WTC11 (cell line): ENCODE data around the gene CADM3. TPM values are rescaled to one million over a fixed set of nuclear protein-coding genes. Genes with fewer than 3 reads are reported as not detected.

Source experiments
- ATAC-seq: fragments of 200-7000 bp; cut with Tn5 transposase; 2 replicates; pipeline ENCODE4 v1.10.0; 2021; ENCODE audit warnings: mild to moderate bottlenecking, moderate library complexity
- CTCF ChIA-PET: fragments of 300-600 bp; sonication (Branson Sonifier 250); formaldehyde crosslinking; loops from one replicate; lab custom pipeline; 2021; ENCODE audit warnings: antibody characterized with exemption; lab: Charles Lee
- POLR2A ChIA-PET: fragments of 350-600 bp; sonication (Branson Sonifier 250); formaldehyde crosslinking; loops from one replicate; lab custom pipeline; 2021; ENCODE audit warnings: antibody characterized with exemption; lab: Charles Lee
- DNase-seq: peaks from one replicate; pipeline ENCODE4 v3.0.0; 2021; ENCODE audit warnings: low spot score
- H3K27ac Mint-ChIP-seq: 2 replicates; pipeline ENCODE4 v1.8.0; 2021; ENCODE audit warnings: mixed read lengths
- H3K27me3 Mint-ChIP-seq: 2 replicates; pipeline ENCODE4 v1.8.0; 2021; ENCODE audit warnings: low read depth, mild to moderate bottlenecking, moderate library complexity, mixed read lengths
- H3K36me3 Mint-ChIP-seq: 2 replicates; pipeline ENCODE4 v1.8.0; 2021; ENCODE audit warnings: mixed read lengths
- H3K4me1 Mint-ChIP-seq: 2 replicates; pipeline ENCODE4 v1.8.0; 2022; ENCODE audit warnings: mixed read lengths
- H3K4me3 Mint-ChIP-seq: 2 replicates; pipeline ENCODE4 v1.8.0; 2021; ENCODE audit warnings: mild to moderate bottlenecking, moderate library complexity, mixed read lengths
- H3K9me3 Mint-ChIP-seq: 2 replicates; pipeline ENCODE4 v1.8.0; 2021; ENCODE audit warnings: mixed read lengths
- NFE2L1 ChIP-seq: sonication (generic); formaldehyde crosslinking; IDR thresholded peaks from 2 replicates; pipeline ENCODE4 v1.8.1; 2023; ENCODE audit warnings: missing genetic modification reagents
- NR1H2 ChIP-seq: sonication (generic); formaldehyde crosslinking; IDR thresholded peaks from 2 replicates; pipeline ENCODE4 v1.9.0; 2021; ENCODE audit warnings: mild to moderate bottlenecking, moderate library complexity, missing genetic modification reagents
- TP53 ChIP-seq: sonication (generic); formaldehyde crosslinking; IDR thresholded peaks from 2 replicates; pipeline ENCODE4 v1.8.1; 2023; ENCODE audit warnings: mild to moderate bottlenecking, missing genetic modification reagents
- ZNF121 ChIP-seq: sonication (generic); formaldehyde crosslinking; IDR thresholded peaks from 2 replicates; pipeline ENCODE4 v1.8.0; 2023; ENCODE audit warnings: missing genetic modification reagents
- ZNF138 ChIP-seq: sonication (generic); formaldehyde crosslinking; conservative IDR thresholded peaks from 2 replicates; pipeline ENCODE4 v1.8.1; 2022; ENCODE audit warnings: mild to moderate bottlenecking, moderate library complexity, missing genetic modification reagents
- ZNF423 ChIP-seq: fragments of 250-450 bp; sonication (Bioruptor Pico); IDR thresholded peaks from 2 replicates; pipeline ENCODE4 v2.1.2; 2022; ENCODE audit warnings: mild to moderate bottlenecking, moderate library complexity
- total RNA-seq: library from RNA; stranded (reverse); gene quantifications from 3 replicates; pipeline ENCODE4 v1.2.3, GENCODE V29; 2021
- TF ChIP-seq, protein P1 (sequence below): fragments of 200-600 bp; IDR thresholded peaks from 2 replicates; pipeline ENCODE4 v1.8.0; 2022; ENCODE audit warnings: antibody characterized with exemption
- TF ChIP-seq, protein P2 (sequence below): sonication (generic); formaldehyde crosslinking; IDR thresholded peaks from 2 replicates; pipeline ENCODE4 v1.8.1; 2022; ENCODE audit warnings: missing genetic modification reagents, borderline replicate concordance
- TF ChIP-seq, protein P3 (sequence below): fragments of 250-450 bp; sonication (Bioruptor Pico); IDR thresholded peaks from 2 replicates; pipeline ENCODE4 v1.9.0; 2021; ENCODE audit warnings: mild to moderate bottlenecking
- TF ChIP-seq, protein P4 (sequence below): sonication (generic); formaldehyde crosslinking; IDR thresholded peaks from 2 replicates; pipeline ENCODE4 v1.8.0; 2023; ENCODE audit warnings: missing genetic modification reagents

The CADM3 gene
- total RNA-seq, 1 experiment from 2014 or later, result 5.1 TPM

DNA sequence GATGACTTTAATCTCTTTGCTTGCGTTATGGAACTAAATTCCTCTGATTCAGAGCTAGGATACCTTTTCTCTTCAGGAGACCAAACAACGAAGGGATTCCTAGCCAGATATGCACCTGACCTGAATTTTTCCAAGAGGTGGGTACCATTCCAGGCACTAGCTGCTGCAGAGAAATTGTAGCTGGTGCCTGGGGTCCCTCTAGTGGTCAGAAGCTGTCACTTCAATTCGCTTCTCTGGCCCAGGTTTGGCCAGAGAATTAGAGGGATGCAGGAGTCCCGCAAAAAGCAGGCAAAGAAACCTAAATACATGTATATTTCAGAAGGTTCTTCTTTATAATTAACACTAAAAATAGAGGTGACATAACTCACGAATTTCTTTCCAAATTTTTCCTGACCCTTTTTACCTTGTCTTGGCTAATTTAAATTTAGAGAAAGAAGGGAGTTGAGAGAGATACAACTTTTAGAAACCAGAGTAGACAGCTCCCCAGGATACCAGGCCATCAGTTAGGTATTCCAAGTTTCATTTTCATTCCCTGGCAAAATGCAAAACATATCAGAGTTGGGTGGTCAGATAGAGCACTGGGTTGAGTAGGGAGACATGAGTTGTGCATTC, 42.8 kb downstream of the CADM3 start:
- Mint-ChIP-seq H3K27me3 (no peaks in the 10 kb centered on the region; the same call in 1 of the 2 replicates), H3K4me1 (peaks cover 31% of the 10 kb centered on the region), H3K9me3 (no peaks in the 10 kb centered on the region), H3K4me3 (no peak overlapping the region), H3K36me3 (no peaks in the 10 kb centered on the region), H3K27ac (no peak overlapping the region)
- peak; percentile 66 for ATAC-seq
- POLR2A ChIA-PET, result interaction anchor here (0.6 kb wide), 1 partner anchor 32 kb away, joined by 3 read pairs; no protein-coding TSS in a partner anchor
- TF ChIP-seq, protein P1, sequence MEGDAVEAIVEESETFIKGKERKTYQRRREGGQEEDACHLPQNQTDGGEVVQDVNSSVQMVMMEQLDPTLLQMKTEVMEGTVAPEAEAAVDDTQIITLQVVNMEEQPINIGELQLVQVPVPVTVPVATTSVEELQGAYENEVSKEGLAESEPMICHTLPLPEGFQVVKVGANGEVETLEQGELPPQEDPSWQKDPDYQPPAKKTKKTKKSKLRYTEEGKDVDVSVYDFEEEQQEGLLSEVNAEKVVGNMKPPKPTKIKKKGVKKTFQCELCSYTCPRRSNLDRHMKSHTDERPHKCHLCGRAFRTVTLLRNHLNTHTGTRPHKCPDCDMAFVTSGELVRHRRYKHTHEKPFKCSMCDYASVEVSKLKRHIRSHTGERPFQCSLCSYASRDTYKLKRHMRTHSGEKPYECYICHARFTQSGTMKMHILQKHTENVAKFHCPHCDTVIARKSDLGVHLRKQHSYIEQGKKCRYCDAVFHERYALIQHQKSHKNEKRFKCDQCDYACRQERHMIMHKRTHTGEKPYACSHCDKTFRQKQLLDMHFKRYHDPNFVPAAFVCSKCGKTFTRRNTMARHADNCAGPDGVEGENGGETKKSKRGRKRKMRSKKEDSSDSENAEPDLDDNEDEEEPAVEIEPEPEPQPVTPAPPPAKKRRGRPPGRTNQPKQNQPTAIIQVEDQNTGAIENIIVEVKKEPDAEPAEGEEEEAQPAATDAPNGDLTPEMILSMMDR, result peak; percentile 87
- TF ChIP-seq NR1H2 (CRISPR knock-in tag), result no peak
- CTCF ChIA-PET, result interaction anchor here (0.7 to 10.5 kb wide), 31 partner anchors 10 to 1092 kb away, joined by 3 to 181 read pairs (median 4); partner anchors contain the start of genes ACKR1 and DUSP23
- peak; percentile 67 for DNase-seq

DNA sequence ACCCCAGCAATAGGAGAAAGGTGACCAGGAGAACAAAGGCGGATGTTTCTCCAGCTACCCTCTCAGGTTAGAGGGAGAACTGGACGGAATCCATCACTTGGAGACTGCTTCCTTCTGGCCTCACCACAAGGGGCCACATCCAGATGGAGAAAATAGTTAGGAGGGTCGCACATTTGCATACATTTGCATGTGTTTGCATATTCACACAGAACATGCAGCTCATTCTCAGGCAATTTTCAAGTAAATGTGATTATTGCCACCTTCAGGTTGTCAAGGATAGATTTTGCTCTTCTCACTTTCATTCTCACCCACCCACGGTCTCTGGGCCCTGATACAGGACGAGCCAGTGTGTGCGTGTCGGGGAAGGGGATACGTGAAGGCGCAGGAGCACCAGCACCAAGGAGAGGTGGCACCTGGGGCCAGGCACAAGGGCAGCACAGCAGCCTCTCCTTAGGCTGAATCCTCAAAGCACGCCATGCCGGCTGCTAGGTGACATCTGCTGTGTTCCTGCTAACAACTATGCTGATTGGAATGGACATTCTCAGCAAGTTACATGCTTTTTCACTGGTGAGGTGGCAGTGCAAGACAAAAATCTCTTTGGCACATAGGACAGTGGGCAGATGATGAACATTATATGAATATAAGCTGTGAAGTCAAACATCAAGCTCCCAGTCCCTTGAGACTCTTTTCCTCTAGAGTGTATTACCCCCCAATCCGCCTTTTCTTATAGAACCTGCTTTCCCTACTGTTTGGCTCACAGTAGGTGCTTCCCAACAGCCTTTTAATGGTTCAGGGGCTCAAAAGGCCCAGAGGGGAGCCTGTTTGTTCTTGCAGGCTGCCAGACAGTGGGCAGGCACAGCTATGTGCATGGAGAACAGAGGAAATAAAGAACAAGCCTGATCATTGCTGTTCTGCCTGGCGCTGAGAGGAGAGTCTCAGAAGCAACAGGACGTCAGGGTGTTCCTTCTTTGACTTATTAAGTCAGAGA, 47.5 kb downstream of the CADM3 start:
- DNase-seq (no peak), ATAC-seq (peak; percentile 83)
- no peaks in the 10 kb centered on the region for H3K9me3 Mint-ChIP-seq
- TF ChIP-seq, protein P2, sequence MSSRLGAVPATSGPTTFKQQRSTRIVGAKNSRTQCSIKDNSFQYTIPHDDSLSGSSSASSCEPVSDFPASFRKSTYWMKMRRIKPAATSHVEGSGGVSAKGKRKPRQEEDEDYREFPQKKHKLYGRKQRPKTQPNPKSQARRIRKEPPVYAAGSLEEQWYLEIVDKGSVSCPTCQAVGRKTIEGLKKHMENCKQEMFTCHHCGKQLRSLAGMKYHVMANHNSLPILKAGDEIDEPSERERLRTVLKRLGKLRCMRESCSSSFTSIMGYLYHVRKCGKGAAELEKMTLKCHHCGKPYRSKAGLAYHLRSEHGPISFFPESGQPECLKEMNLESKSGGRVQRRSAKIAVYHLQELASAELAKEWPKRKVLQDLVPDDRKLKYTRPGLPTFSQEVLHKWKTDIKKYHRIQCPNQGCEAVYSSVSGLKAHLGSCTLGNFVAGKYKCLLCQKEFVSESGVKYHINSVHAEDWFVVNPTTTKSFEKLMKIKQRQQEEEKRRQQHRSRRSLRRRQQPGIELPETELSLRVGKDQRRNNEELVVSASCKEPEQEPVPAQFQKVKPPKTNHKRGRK, result no peak
- peak; percentile 79 for TF ChIP-seq ZNF423 (CRISPR knock-in tag)
- peaks cover 28% of the 10 kb centered on the region for H3K4me1 Mint-ChIP-seq
- H3K36me3 Mint-ChIP-seq, result no peaks in the 10 kb centered on the region
- peak overlapping the region; percentile 59 for H3K27ac Mint-ChIP-seq
- peak overlapping the region; percentile 10 for H3K4me3 Mint-ChIP-seq
- no peaks in the 10 kb centered on the region; the same call in 1 of the 2 replicates for H3K27me3 Mint-ChIP-seq
- ChIA-PET CTCF (interaction anchor here (0.8 to 2.1 kb wide), 7 partner anchors 10 to 213 kb away, joined by 3 to 9 read pairs (median 6); no protein-coding TSS in a partner anchor), POLR2A (no interaction called here)

DNA sequence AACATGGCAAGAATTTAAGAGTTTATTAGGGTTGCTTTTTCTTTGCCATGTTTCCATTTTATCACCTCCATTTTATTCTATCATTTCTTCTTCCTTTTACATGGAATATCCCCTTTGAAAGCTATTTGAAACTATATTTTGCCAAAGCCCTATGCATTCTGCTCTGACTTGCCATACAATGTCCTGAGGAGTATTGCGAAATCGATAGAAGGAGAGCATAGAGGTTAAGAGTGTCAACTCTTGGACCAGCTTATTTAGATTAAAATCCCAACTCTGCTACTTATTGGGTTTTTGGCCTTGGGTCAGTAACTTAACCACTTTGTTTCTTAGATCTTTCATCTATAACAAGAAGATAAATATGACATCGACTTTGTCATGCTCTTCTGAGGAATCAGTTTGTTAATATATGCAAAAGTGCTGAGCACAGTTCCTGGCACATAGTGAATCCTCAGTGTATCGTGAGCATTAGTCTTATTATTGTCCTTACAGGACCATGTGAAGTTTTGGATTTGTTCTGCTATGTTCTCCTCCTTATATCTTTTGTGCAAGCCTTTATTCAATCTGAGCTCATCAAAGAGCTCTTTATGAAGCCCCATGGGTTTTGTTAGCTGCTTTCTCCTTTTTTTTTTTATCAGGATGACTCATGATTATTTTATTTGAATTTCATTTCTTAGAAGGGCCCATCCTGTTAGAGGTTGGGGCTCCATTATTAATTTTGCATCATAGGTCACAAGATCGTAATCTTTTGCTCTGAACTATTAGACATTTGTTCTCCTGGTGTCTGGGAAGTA, 50.9 kb downstream of the CADM3 start:
- TF ChIP-seq ZNF121 (CRISPR knock-in tag) (no peak), ZNF138 (CRISPR knock-in tag) (no peak), NFE2L1 (CRISPR knock-in tag) (no peak), TP53 (CRISPR knock-in tag) (no peak)
- TF ChIP-seq, protein P3, sequence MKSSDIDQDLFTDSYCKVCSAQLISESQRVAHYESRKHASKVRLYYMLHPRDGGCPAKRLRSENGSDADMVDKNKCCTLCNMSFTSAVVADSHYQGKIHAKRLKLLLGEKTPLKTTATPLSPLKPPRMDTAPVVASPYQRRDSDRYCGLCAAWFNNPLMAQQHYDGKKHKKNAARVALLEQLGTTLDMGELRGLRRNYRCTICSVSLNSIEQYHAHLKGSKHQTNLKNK, result no peak
- TF ChIP-seq, protein P4, sequence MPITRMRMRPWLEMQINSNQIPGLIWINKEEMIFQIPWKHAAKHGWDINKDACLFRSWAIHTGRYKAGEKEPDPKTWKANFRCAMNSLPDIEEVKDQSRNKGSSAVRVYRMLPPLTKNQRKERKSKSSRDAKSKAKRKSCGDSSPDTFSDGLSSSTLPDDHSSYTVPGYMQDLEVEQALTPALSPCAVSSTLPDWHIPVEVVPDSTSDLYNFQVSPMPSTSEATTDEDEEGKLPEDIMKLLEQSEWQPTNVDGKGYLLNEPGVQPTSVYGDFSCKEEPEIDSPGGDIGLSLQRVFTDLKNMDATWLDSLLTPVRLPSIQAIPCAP, result no peak
- TF ChIP-seq, protein P1, result no peak
- TF ChIP-seq, protein P2, result no peak
- no peak overlapping the region for H3K4me3 Mint-ChIP-seq
- H3K27ac Mint-ChIP-seq, result no peak overlapping the region
- ATAC-seq, result no peak
- H3K27me3 Mint-ChIP-seq, result no peaks in the 10 kb centered on the region
- H3K36me3 Mint-ChIP-seq, result no peaks in the 10 kb centered on the region
- POLR2A ChIA-PET, result no interaction called here
- H3K4me1 Mint-ChIP-seq, result peaks cover 25% of the 10 kb centered on the region
- CTCF ChIA-PET, result interaction anchor here (1.5 to 6.5 kb wide), 2 partner anchors 12 to 61 kb away, joined by 3 to 32 read pairs; no protein-coding TSS in a partner anchor
- DNase-seq, result no peak
- no peaks in the 10 kb centered on the region for H3K9me3 Mint-ChIP-seq
